Epithelial cell of esophagus (primary cell): ENCODE results near the gene RALBP1.

Experiments used
- DNase-seq: peaks from one replicate; pipeline ENCODE4 v3.0.0; 2010; ENCODE audit warnings: low read depth
- H3K4me3 ChIP-seq: 2 replicates; pipeline ENCODE4 v1.5.1; 2011; ENCODE audit warnings: mild to moderate bottlenecking, low read length, control low read depth
- CTCF ChIP-seq: IDR thresholded peaks from 2 replicates; pipeline ENCODE4 v1.5.1; 2011; ENCODE audit warnings: low read depth, mild to moderate bottlenecking, low read length, control low read depth, inconsistent platforms; ENCODE audit not compliant: insufficient read depth; ENCODE audit errors: missing control alignments

Gene RALBP1

GRCh38 chr18:9570255-9570654, 94.9 kb downstream of the RALBP1 start:
- H3K4me3 ChIP-seq, result no peak overlapping the region
- DNase-seq, result no peak
- TF ChIP-seq CTCF, result no peak

- H3K4me3 ChIP-seq, result no peak overlapping the region
- no peak for DNase-seq
- TF ChIP-seq CTCF, result no peak
Observed at GRCh38 chr18:9571546-9571945, 96.2 kb downstream of the RALBP1 start.

- H3K4me3 ChIP-seq, result no peak overlapping the region
- no peak for DNase-seq
- no peak for TF ChIP-seq CTCF
Observed at GRCh38 chr18:9574473-9575115, 99.3 kb downstream of the RALBP1 start.

GRCh38 chr18:9575558-9575957, 100.2 kb downstream of the RALBP1 start:
- peak; percentile 95 for TF ChIP-seq CTCF
- peak; percentile 97 for DNase-seq
- H3K4me3 ChIP-seq, result no peak overlapping the region

GRCh38 chr18:9577361-9577760, 102.0 kb downstream of the RALBP1 start:
- no peak overlapping the region for H3K4me3 ChIP-seq
- no peak for TF ChIP-seq CTCF
- DNase-seq, result no peak

- no peak overlapping the region for H3K4me3 ChIP-seq
- no peak for TF ChIP-seq CTCF
- peak; percentile 62 for DNase-seq
Observed at GRCh38 chr18:9578306-9578705, 103.0 kb downstream of the RALBP1 start.

- H3K4me3 ChIP-seq, result no peak overlapping the region
- TF ChIP-seq CTCF, result no peak
- DNase-seq, result no peak
Observed at GRCh38 chr18:9581667-9582066, 106.4 kb downstream of the RALBP1 start.
